Right cardiac atrium (tissue), 5 donors: ENCODE results near the gene PHF14. TPM values are rescaled to one million over a fixed set of nuclear protein-coding genes. Genes with fewer than 3 reads are reported as not detected.

ENCODE experiments used
- ATAC-seq, 2 donors: fragments of 200-7000 bp; cut with Tn5 transposase; one replicate each; pipeline versions ENCODE4 v1.8.0 to v1.9.1; 2020; ENCODE audit warnings: moderate library complexity in 2 of 2, mild to moderate bottlenecking in 1 of 2
- DNase-seq, 3 donors: peaks; one replicate each; pipeline ENCODE4 v3.0.0-alpha.2; 2020
- H3K27ac ChIP-seq: one replicate; pipeline ENCODE4 v1.5.1; 2013; ENCODE audit warnings: mild to moderate bottlenecking, low read length, control low read depth, moderate library complexity
- H3K27me3 ChIP-seq: one replicate; pipeline ENCODE4 v1.6.1; 2013; ENCODE audit not compliant: control insufficient read depth, insufficient read depth
- H3K4me1 ChIP-seq: one replicate; pipeline ENCODE4 v1.6.1; 2013; ENCODE audit warnings: low read length; ENCODE audit not compliant: control insufficient read depth, insufficient read depth
- H3K4me3 ChIP-seq: one replicate; pipeline ENCODE4 v1.5.1; 2013; ENCODE audit warnings: low read length, control low read depth
- H3K9me3 ChIP-seq: one replicate; pipeline ENCODE4 v1.6.1; 2013; ENCODE audit warnings: low read length; ENCODE audit not compliant: control insufficient read depth
- WGBS: extraction: QIAGEN DNeasy Blood & Tissue Kit; methylation state at CpG from one replicate; pipeline ENCODE4 v1.1.7; 2013; 5-methylcytosine and 5-hydroxymethylcytosine counted together
- intact Hi-C, 4 donors: fragments of 100-400 bp; cut with DNase I; formaldehyde crosslinking; loops; one replicate each; pipeline versions ENCODE4 v1.11.0 to v1.14.0; 2022 to 2023
- polyA plus RNA-seq: library from polyadenylated mRNA; stranded (reverse); fragments of 200-250 nt; gene quantifications from one replicate; pipeline ENCODE4 v1.2.3, GENCODE V29; 2013
- total RNA-seq, 4 donors: library from RNA; stranded (reverse); fragmentation: NEBNext Ultra II Directional; extraction: Animal tissue kit (Norgen Biotek cat#: 25700); gene quantifications; one replicate each; pipeline ENCODE4 v1.2.1, GENCODE V29; 2021
- donor health status: healthy with polysubstance abuse.
- donor health status: DM: no; HTN: yes; CAD: no.
- donor health status: DM: no; HTN: no; CAD: no.
- donor health status: DM: no; HTN: yes; CAD: no; lungs with severe emphysema.
- donor health status: DM: yes; HTN: yes; CAD: no.

The PHF14 gene
- total and polyA plus RNA-seq, 5 donors, result 9.8 to 17.3 (median 16.9) TPM

DNA sequence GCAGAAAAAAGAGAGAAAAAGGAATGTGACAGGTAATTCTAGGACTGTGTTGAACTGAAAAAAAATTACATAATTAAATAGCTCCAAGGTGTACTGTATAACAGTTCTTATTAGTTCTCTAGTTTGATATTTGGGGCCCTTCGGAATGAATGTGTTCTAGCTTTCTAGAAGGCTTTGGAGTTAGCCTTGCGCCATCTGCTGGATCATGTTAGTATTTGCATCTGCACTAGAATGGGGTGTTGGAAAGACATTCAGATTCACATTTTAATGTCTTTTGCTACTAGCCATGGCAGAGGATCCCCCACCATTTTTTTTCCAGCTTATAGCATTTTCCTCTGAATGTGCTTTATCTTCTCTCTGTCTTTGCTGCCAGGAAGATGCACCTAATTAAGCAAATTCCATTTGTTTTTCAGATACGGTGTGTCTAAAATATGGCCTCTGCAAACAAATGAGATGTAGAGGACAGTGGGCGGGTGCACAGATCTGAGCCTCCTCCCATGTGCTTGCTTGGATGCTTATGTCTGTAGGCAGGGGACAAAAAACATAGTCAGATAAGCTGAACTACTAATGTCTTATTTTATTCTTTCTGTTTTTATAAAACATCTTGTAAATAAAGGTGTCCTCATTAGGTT, 238.5 kb downstream of the PHF14 start:
- Histone ChIP-seq H3K27ac (no peak overlapping the region), H3K9me3 (no peaks in the 10 kb centered on the region), H3K27me3 (no peaks in the 10 kb centered on the region), H3K4me1 (peaks cover 3% of the 10 kb centered on the region), H3K4me3 (no peak overlapping the region)
- peak; percentile 63 to 76 for ATAC-seq
- WGBS, result 31% methylated on average over 4 of the region's 4 CpGs
- DNase-seq, result no peak
- intact Hi-C loops, result loop anchor here in 1 of 4 donors (10.0 kb wide), 1 partner anchor 57 kb away; no protein-coding TSS in a partner anchor

DNA sequence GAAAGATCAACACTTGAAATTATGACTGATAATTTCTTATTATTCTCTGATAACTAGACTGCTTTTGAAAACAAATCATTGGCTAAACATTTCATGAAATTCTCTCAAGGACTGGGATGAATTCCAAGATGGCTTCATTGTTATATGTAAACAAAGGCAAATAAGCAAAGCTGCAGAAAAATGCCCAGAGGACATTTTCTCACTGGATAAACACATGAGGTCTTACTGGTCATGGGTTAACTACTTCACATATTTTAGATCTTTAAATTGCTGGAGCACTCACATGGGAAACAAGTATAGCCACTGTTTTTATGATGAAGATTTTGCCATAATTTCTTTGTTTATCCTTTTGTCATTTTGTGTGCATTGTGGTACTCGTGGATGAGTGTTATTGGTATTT, 239.1 kb downstream of the PHF14 start:
- intact Hi-C loops, result loop anchor here in 1 of 4 donors (10.0 kb wide), 1 partner anchor 58 kb away; no protein-coding TSS in a partner anchor
- Histone ChIP-seq H3K27ac (no peak overlapping the region), H3K9me3 (no peaks in the 10 kb centered on the region), H3K4me1 (no peaks in the 10 kb centered on the region), H3K27me3 (no peaks in the 10 kb centered on the region), H3K4me3 (no peak overlapping the region)
- no peak for DNase-seq
- no peak for ATAC-seq
- WGBS, result 42% methylated on average over 1 of the region's 1 CpG

DNA sequence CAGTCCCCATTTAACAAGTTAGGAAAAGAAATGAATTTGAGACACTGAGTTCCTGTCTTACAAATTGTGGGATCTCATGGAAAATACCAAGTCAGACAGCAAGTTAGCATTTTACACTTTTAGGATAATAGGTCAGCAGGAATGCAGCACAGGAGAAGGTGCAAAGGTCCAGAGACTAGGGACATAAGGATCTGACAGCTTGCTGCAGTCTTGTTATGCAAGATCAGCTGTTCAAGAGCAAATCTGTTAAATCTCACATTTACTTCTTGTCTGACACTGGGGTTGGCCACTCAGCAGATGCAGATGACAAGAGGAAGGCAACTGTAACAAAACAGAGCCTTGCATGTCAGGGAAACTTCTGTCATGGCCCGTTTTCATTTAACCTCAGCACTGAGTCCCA, 239.6 kb downstream of the PHF14 start:
- Histone ChIP-seq H3K9me3 (no peaks in the 10 kb centered on the region), H3K27me3 (no peaks in the 10 kb centered on the region), H3K4me1 (no peaks in the 10 kb centered on the region), H3K27ac (no peak overlapping the region), H3K4me3 (no peak overlapping the region)
- DNase-seq (no peak), ATAC-seq (no peak)
- 34% methylated on average over 1 of the region's 1 CpG for WGBS
- intact Hi-C loops, result loop anchor here in 1 of 4 donors (10.0 kb wide), 1 partner anchor 58 kb away; no protein-coding TSS in a partner anchor

DNA sequence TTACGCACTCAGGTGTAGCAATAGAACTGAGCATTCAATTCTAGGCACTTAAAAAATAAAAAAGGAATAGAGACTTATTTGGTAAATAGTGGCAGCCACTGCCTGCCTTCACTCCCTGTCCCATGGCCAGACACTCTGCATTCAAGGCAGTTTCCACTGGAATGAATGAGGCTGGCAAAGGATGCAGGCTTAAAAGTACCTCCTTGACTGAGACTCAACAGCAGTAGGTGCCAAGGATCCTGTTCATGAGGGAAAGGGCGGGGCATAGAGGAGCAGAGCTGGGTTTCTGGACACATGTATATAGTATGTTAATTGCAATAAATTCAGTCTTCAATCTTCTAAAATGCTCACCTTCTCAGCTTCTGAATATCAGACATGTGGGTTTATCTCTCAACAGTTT, 242.6 kb downstream of the PHF14 start:
- H3K4me1 ChIP-seq, result no peaks in the 10 kb centered on the region
- no peak for DNase-seq
- no peak overlapping the region for H3K4me3 ChIP-seq
- intact Hi-C loops, result loop anchor here in 1 of 4 donors (10.0 kb wide), 1 partner anchor 61 kb away; no protein-coding TSS in a partner anchor
- no peak overlapping the region for H3K27ac ChIP-seq
- no peaks in the 10 kb centered on the region for H3K27me3 ChIP-seq
- WGBS, result 78% methylated on average over 2 of the region's 2 CpGs
- no peaks in the 10 kb centered on the region for H3K9me3 ChIP-seq
- peak; percentile 42 to 59 for ATAC-seq

DNA sequence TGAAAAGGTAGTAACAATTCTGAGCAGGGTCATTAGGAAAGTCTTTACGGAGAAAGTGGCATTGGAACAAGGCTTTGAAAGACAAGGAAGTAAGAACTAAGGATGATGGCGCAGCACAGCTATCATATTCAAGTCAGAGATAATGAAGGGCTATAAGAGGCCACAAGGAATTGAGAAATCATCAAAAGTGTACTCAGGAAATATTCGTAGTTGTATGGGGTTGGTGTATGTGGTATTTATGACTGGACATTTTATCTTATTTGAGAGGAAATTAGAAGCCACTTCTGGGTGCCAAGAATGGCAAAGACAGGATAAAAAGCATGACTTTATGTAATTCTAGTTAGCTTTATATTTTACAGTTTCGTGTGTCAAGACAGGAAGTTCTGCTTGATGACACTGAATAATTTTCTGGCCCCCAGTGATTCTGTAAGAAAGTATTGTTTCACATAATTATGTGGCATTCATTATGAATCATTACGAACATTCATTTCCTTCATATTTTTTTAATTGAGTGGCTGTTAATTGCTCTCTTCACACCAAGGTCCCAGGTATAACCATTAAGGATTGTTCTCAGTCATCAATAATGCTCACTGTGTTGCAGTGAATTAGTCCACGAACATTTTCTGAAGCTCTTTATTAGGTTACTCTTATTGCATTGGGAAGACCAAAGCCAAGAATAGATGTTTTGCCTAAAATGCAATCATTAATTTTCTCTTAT, 244.3 kb downstream of the PHF14 start:
- Histone ChIP-seq H3K27ac (no peak overlapping the region), H3K27me3 (no peaks in the 10 kb centered on the region), H3K4me3 (no peak overlapping the region), H3K9me3 (no peaks in the 10 kb centered on the region), H3K4me1 (peaks cover 3% of the 10 kb centered on the region)
- WGBS, result 73% methylated on average over 6 of the region's 6 CpGs
- ATAC-seq, result no peak
- intact Hi-C loops, result loop anchor here in 1 of 4 donors (10.0 kb wide), 1 partner anchor 63 kb away; no protein-coding TSS in a partner anchor
- DNase-seq, result no peak
